Right lobe of liver (tissue), 4 donors: ENCODE data around the gene TPM4.

Source experiments
- POLR2A ChIP-seq: fragments of 450-650 bp; IDR thresholded peaks from one replicate; pipeline ENCODE4 v1.6.1; 2017; ENCODE audit warnings: antibody characterized with exemption, mild to moderate bottlenecking
- TF ChIP-seq, protein P1 (sequence below), 4 donors: fragments of 200-600 bp in 3 of 4; fragments of 450-650 bp in 1 of 4; IDR thresholded peaks; one replicate each; pipeline versions ENCODE4 v1.5.1 to v1.8.0; 2016 to 2022; ENCODE audit warnings: antibody characterized with exemption in 4 of 4, mild to moderate bottlenecking in 2 of 4
- donor health status: DM: no; HTN: no; CAD: no.
- donor health status: DM: no; HTN: no; CAD: no.
- donor health status: DM: no; HTN: yes; CAD: no.

GRCh38 chr19:16073988-16074387 lies 2.3 kb upstream of the TPM4 start:
- TF ChIP-seq, protein P1, sequence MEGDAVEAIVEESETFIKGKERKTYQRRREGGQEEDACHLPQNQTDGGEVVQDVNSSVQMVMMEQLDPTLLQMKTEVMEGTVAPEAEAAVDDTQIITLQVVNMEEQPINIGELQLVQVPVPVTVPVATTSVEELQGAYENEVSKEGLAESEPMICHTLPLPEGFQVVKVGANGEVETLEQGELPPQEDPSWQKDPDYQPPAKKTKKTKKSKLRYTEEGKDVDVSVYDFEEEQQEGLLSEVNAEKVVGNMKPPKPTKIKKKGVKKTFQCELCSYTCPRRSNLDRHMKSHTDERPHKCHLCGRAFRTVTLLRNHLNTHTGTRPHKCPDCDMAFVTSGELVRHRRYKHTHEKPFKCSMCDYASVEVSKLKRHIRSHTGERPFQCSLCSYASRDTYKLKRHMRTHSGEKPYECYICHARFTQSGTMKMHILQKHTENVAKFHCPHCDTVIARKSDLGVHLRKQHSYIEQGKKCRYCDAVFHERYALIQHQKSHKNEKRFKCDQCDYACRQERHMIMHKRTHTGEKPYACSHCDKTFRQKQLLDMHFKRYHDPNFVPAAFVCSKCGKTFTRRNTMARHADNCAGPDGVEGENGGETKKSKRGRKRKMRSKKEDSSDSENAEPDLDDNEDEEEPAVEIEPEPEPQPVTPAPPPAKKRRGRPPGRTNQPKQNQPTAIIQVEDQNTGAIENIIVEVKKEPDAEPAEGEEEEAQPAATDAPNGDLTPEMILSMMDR (IDR thresholded peaks at IDR 0.05): no peak
- no peak for TF ChIP-seq POLR2A
